ENCODE data around the gene ZNF101. TPM values are rescaled to one million over a fixed set of nuclear protein-coding genes. Genes with fewer than 3 reads are reported as not detected.

The ZNF101 gene
- total RNA-seq, 4 donors from 2014 or later = 7.2 to 13.6 (median 7.8) TPM

GRCh38 chr19:19656451-19657396 is 11.9 kb upstream of the ZNF101 start:
- H3K4me1 ChIP-seq = peaks cover 8% of the 10 kb centered on the region
- peaks cover 81% of the 10 kb centered on the region for H3K36me3 ChIP-seq
- H3K4me3 ChIP-seq = no peak overlapping the region
- WGBS = 90% methylated on average over 24 of the region's 33 CpGs
- no peaks in the 10 kb centered on the region for H3K9me3 ChIP-seq
- H3K27me3 ChIP-seq = no peaks in the 10 kb centered on the region
- no peak overlapping the region for H3K27ac ChIP-seq
- TF ChIP-seq EP300 (IDR thresholded peaks at IDR 0.05) (no peak), POLR2A (IDR thresholded peaks at IDR 0.05) (no peak), POLR2AphosphoS5 (IDR thresholded peaks at IDR 0.05) (no peak)
- DNase-seq (ENCODE audit: low spot score in 2 of 2) = peak in 1 of 2 donors; percentile 55

GRCh38 chr19:19657397-19657783 is 11.2 kb upstream of the ZNF101 start:
- DNase-seq (ENCODE audit: low spot score in 2 of 2) = peak in 1 of 2 donors; percentile 55
- peaks cover 75% of the 10 kb centered on the region for H3K36me3 ChIP-seq
- 52% methylated on average over 8 of the region's 10 CpGs for WGBS
- H3K4me3 ChIP-seq = no peak overlapping the region
- H3K9me3 ChIP-seq = no peaks in the 10 kb centered on the region
- TF ChIP-seq CTCF (IDR thresholded peaks at IDR 0.05) = no peak
- TF ChIP-seq POLR2A (IDR thresholded peaks at IDR 0.05) = no peak
- no peak for TF ChIP-seq POLR2AphosphoS5 (IDR thresholded peaks at IDR 0.05)
- no peak for TF ChIP-seq EP300 (IDR thresholded peaks at IDR 0.05)
- H3K4me1 ChIP-seq = peaks cover 15% of the 10 kb centered on the region
- no peak overlapping the region for H3K27ac ChIP-seq
- H3K27me3 ChIP-seq = no peaks in the 10 kb centered on the region

GRCh38 chr19:19659646-19660245 is 8.9 kb upstream of the ZNF101 start:
- Histone ChIP-seq H3K4me1 (peaks cover 26% of the 10 kb centered on the region), H3K4me3 (no peak overlapping the region), H3K36me3 (peaks cover 51% of the 10 kb centered on the region), H3K9me3 (no peaks in the 10 kb centered on the region), H3K27ac (no peak overlapping the region), H3K27me3 (no peaks in the 10 kb centered on the region)
- WGBS = 84% methylated on average over 7 of the region's 17 CpGs
- DNase-seq (ENCODE audit: low spot score in 2 of 2) = no peak
- TF ChIP-seq POLR2A (IDR thresholded peaks at IDR 0.05) = no peak
- no peak for TF ChIP-seq POLR2AphosphoS5 (IDR thresholded peaks at IDR 0.05)
- TF ChIP-seq CTCF (IDR thresholded peaks at IDR 0.05) = no peak
- no peak for TF ChIP-seq EP300 (IDR thresholded peaks at IDR 0.05)

- TF ChIP-seq POLR2AphosphoS5 (IDR thresholded peaks at IDR 0.05) = no peak
- Histone ChIP-seq H3K9me3 (no peaks in the 10 kb centered on the region), H3K36me3 (peaks cover 37% of the 10 kb centered on the region), H3K27me3 (no peaks in the 10 kb centered on the region), H3K27ac (no peak overlapping the region), H3K4me1 (peaks cover 26% of the 10 kb centered on the region), H3K4me3 (no peak overlapping the region)
- 61% methylated on average over 10 of the region's 10 CpGs for WGBS
- no peak for DNase-seq (ENCODE audit: low spot score in 2 of 2)
Observed at GRCh38 chr19:19661141-19661674, 7.4 kb upstream of the ZNF101 start.

GRCh38 chr19:19661675-19662251 is 6.9 kb upstream of the ZNF101 start:
- Histone ChIP-seq H3K27ac (no peak overlapping the region), H3K27me3 (no peaks in the 10 kb centered on the region), H3K9me3 (no peaks in the 10 kb centered on the region), H3K4me3 (no peak overlapping the region), H3K36me3 (peaks cover 31% of the 10 kb centered on the region), H3K4me1 (peaks cover 26% of the 10 kb centered on the region)
- DNase-seq (ENCODE audit: low spot score in 2 of 2) = peak in 1 of 2 donors; percentile 57
- WGBS = 75% methylated on average over 18 of the region's 18 CpGs
- no peak for TF ChIP-seq POLR2AphosphoS5 (IDR thresholded peaks at IDR 0.05)
- no peak for TF ChIP-seq POLR2A (IDR thresholded peaks at IDR 0.05)
- TF ChIP-seq EP300 (IDR thresholded peaks at IDR 0.05) = no peak
- no peak for TF ChIP-seq CTCF (IDR thresholded peaks at IDR 0.05)

Measured in suprapubic skin (tissue), 4 donors.